HG03571 (cell line): ENCODE data around the gene ZNF268.
A peak's percentile ranks its signal among the peaks of the same experiment; 100 is the strongest.

Experiments
- ATAC-seq: cut with Tn5 transposase; IDR thresholded peaks from one replicate; pipeline ENCODE4 v1.9.1; 2021; ENCODE audit not compliant: unreplicated experiment

The ZNF268 gene

DNA sequence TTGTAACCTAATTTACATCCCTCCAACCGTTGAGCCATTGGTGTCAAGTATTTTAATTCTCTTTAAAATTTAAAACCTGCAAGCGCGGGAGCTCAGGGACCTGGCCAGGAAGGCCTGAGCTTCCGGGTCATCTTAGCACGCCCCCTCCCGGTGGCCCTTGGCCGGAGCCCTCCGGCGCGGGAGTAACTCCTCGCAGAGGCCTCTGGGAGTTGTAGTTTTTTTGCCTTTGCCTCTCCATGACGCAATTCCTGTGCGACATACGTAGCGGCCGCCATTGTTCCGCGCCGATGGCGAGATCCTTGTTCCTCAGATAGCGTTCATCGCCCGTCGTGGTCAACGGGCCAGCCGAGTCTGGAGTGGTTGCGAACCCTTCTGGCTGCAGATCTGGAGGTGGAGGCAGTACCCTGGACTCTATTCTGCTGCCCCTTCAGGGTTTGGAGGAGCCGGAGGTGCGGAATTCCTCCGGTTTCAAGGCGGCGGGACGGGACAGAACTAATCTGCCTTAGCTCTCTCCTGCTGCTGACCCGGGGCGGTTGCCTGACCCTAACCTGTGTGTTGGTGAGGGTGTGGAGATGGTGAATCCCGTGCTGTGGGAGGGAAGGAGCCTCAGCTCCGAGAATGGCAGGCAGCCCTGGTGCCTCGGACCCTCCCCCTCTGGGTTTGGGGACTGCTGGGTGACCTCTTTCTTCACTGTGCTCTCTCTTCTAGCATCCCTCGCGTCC, at the start of gene ZNF268:
Gene ZNF268, plus strand, starts transcription at position 258 of the 722 bp plus-strand sequence. CDS start 503 bp downstream, outside the sequence.
- ATAC-seq, result peak; percentile 81

DNA sequence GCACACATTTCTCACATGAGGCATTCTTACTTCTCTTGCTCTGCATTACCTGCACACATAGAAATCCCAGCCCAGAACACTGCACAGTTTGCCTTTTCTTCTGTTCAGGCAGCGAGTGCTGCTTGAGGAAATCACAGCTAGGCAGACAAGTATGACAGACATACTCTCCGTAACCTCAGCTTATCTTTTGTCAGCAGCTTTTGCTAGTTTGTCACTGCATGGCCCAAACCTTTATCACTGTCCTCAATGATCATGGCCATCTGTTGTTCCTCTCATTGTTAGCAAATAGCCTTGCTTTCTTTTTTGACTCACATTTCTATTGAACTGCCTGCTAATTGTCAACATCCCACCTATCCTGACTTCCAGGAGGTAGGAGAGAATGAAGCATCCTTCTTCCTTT, 45.5 kb upstream of the ZNF268 start:
- ATAC-seq, result no peak

GRCh38 chr12:133145981-133146380, 35.3 kb upstream of the ZNF268 start:
- ATAC-seq, result no peak

DNA sequence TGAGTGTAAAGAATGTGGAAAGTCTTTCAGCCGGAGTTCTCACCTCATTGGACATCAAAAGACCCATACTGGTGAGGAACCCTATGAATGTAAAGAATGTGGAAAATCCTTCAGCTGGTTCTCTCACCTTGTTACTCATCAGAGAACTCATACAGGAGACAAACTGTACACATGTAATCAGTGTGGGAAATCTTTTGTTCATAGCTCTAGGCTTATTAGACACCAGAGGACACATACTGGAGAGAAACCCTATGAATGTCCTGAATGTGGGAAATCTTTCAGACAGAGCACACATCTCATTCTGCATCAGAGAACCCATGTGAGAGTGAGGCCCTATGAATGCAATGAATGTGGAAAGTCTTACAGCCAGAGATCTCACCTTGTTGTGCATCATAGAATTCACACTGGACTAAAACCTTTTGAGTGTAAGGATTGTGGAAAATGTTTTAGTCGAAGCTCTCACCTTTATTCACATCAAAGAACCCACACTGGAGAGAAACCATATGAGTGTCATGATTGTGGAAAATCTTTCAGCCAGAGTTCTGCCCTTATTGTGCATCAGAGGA, 25.1 kb upstream of the ZNF268 start:
- no peak for ATAC-seq

- ATAC-seq, result no peak
Measured at GRCh38 chr12:133165776-133166175, 15.5 kb upstream of the ZNF268 start.

- ATAC-seq, result no peak
Measured at GRCh38 chr12:133172491-133172890, 8.8 kb upstream of the ZNF268 start.

- ATAC-seq, result no peak
Measured at GRCh38 chr12:133174901-133175300, 6.4 kb upstream of the ZNF268 start.

GRCh38 chr12:133180669-133181068, 626 bp upstream of the ZNF268 start:
- ATAC-seq, result no peak

GRCh38 chr12:133190176-133190575, 8.9 kb downstream of the ZNF268 start:
- no peak for ATAC-seq

DNA sequence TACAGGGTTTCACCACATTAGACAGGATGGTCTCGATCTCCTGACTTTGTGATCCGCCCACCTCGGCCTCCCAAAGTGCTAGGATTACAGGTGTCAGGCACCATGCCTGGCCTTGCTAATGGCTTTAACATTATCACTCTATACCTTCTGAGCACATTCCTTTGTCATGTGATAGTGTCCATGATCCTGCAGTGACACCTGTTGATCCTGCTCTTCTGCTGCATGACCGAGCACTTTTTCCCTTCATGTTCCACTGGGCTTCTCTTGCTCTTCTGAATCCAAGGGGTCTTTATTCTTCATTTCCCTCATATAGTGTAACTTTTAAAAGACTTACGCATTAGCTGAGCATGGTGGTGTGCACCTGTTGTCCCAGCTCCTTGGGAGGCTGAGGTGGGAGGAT, 11.6 kb downstream of the ZNF268 start:
- no peak for ATAC-seq

GRCh38 chr12:133201888-133202287, 20.6 kb downstream of the ZNF268 start:
- no peak for ATAC-seq

DNA sequence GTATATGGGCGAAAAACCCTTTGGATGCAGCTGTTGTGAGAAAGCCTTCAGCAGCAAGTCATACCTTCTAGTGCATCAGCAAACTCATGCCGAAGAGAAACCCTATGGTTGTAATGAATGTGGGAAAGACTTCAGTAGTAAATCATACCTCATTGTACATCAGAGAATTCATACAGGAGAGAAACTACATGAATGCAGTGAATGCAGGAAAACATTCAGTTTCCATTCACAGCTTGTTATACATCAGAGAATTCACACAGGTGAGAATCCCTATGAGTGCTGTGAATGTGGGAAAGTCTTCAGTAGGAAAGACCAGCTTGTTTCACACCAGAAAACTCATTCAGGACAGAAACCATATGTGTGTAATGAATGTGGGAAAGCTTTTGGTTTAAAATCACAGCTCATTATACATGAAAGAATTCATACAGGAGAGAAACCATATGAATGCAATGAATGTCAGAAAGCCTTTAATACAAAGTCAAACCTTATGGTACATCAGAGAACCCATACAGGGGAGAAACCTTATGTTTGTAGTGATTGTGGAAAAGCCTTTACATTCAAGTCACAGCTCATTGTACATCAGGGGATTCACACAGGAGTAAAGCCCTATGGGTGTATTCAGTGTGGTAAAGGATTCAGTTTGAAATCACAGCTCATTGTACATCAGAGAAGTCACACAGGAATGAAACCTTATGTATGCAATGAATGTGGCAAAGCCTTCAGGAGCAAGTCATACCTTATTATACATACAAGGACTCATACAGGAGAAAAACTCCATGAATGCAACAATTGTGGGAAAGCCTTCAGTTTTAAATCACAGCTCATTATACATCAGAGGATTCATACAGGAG, 21.4 kb downstream of the ZNF268 start:
- ATAC-seq, result no peak

DNA sequence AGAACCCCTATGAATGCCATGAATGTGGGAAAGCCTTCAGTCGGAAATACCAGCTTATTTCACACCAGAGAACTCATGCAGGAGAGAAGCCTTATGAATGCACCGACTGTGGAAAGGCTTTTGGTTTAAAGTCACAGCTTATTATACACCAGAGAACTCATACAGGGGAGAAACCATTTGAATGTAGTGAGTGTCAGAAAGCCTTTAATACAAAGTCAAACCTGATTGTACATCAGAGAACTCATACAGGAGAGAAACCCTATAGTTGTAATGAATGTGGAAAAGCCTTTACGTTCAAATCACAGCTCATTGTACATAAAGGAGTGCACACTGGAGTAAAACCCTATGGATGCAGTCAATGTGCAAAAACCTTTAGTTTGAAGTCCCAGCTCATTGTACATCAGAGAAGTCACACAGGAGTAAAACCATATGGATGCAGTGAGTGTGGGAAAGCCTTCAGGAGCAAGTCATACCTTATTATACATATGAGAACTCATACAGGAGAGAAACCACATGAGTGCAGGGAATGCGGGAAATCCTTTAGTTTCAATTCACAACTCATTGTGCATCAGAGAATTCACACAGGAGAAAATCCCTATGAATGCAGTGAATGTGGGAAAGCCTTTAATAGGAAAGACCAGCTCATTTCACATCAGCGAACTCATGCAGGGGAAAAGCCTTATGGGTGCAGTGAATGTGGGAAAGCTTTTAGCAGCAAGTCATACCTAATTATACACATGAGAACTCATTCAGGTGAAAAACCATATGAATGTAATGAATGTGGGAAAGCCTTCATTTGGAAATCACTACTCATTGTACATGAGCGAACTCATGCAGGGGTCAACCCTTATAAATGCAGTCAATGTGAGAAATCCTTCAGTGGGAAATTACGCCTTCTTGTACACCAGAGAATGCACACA, 22.3 kb downstream of the ZNF268 start:
- no peak for ATAC-seq

GRCh38 chr12:133204264-133204603, 22.9 kb downstream of the ZNF268 start:
- ATAC-seq, result no peak

DNA sequence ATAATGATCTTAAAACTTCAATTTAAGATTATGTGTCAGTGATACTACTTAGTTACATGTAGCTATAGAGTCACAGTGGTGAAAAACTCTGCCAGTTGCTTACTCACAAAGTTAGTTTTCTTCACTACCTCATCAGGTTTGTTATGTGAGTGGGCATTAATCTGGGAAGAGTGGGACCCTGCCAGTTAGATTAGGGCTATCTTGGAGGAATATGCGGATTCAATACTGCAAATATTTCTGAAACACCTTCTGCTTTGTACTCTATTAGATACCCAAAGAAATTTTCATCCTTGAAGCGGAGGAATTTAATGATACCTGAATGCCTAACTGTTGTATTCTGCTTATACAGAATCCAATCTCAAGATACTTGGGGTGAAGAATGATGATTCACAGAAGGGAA, 25.1 kb downstream of the ZNF268 start:
- ATAC-seq, result no peak

DNA sequence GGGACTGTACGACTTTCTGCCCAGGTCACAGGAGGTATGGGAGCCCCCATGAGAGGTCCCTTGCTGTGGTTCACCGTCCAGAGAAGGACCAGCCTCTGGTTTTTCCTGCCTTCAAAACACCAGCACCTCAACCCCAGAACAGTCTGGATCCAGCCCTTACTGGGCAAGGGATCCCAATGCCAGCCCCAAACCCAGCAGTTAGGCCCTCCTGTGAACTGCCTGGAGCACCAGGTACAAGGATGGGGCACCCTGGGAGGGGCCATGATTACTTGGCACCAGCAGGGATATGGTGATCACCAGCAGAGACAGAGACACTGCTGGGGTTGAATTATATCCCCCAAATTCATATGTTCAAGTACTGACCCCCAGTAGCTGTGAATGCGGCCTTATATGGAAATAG, 34.4 kb downstream of the ZNF268 start:
- ATAC-seq, result no peak

- no peak for ATAC-seq
Measured at GRCh38 chr12:133217219-133217618, 35.9 kb downstream of the ZNF268 start.

DNA sequence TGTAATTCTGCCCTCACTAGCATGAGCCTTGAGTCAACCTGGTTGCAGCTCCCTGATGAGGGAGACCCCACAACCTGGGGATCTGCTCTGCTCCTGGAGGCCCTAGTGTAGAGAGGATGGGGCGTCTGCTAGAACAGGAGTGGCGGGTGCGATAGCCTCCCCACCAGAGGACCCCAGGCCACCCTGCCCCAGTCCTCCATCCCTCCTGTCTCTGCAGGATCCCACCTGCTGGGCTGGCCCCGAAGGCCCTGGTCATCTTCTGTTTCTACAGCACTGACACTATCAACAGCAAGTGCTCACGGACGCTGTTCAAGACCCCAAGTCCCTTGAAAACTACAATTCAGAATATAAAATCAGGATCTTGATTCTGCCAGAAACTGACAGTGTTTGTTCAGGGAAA, 39.2 kb downstream of the ZNF268 start:
- ATAC-seq, result no peak

- no peak for ATAC-seq
Measured at GRCh38 chr12:133221241-133221640, 39.9 kb downstream of the ZNF268 start.

GRCh38 chr12:133222211-133222610, 40.9 kb downstream of the ZNF268 start:
- ATAC-seq, result no peak

DNA sequence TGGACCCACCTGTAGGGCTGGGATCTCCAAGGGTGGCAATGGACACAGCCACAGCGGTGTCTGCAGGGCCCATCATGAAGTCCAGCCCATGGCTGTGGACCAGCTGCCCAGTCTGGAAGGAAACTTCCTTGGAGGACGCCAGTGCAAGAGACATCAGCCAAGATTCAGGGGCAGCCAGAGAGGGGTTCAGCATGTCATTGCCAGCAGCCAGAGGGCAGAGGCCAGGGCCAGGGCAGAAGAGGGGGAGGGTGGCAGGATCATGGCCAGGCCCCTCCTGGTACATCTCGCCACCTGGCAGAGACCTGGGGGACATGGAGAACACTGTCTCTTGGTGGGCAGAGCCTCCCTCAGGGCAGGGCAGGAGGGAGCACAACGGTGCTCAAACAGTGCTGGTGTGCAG, 44.2 kb downstream of the ZNF268 start:
- ATAC-seq, result no peak
